ENCODE data around the gene LIPG.

DNA sequence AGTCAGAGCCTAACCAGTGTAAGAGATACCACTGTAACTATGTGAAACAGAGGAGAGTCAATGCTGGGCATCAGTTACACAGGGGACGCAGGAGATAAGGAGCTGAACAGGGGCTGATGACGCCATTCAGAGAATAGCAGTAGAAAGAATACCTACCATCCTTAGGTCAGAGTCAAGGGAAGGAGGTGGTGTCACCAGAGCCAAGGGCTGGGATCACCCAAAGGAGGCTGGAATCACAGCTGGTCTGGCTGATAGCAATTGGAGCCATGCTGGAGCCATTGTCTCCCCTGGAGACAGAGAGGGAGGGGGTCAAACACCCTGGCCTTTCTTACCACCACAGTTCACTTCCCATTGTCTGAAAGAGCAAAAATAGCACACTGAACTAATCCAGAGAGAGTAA lies 37.5 kb upstream of the LIPG start:
- TF ChIP-seq, protein P1, sequence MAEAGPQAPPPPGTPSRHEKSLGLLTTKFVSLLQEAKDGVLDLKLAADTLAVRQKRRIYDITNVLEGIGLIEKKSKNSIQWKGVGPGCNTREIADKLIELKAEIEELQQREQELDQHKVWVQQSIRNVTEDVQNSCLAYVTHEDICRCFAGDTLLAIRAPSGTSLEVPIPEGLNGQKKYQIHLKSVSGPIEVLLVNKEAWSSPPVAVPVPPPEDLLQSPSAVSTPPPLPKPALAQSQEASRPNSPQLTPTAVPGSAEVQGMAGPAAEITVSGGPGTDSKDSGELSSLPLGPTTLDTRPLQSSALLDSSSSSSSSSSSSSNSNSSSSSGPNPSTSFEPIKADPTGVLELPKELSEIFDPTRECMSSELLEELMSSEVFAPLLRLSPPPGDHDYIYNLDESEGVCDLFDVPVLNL (CRISPR knock-in tag; IDR thresholded peaks at IDR 0.05; ENCODE audit: low read depth) = no peak
- TF ChIP-seq CREB1 (IDR thresholded peaks at IDR 0.05) (no peak), CREB1 (CRISPR knock-in tag; IDR thresholded peaks at IDR 0.05) (0 out of 2 replicates have a peak, but pooled peaks have one; percentile 29), POLR2AphosphoS5 (IDR thresholded peaks at IDR 0.05; ENCODE audit: control insufficient read depth, insufficient read depth, low read depth, low read length) (no peak), CC2D1A (IDR thresholded peaks at IDR 0.05) (no peak), CHCHD3 (CRISPR knock-in tag; IDR thresholded peaks at IDR 0.05) (no peak)
- TF ChIP-seq, protein P2, sequence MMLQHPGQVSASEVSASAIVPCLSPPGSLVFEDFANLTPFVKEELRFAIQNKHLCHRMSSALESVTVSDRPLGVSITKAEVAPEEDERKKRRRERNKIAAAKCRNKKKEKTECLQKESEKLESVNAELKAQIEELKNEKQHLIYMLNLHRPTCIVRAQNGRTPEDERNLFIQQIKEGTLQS (IDR thresholded peaks at IDR 0.05) = peak; percentile 83
- TF ChIP-seq, protein P2 (CRISPR knock-in tag; conservative IDR thresholded peaks at IDR 0.05) = no peak

Data from K562 (cell line).